BLaER1 treated with 17β-estradiol and CSF1 and Interleukin-3, amounts not matched to agents 10 nM and 100 nM (cell line): Measurements from ENCODE around the gene PTPRN2.

Source experiments
- H3K27ac ChIP-seq, 11 experiments: shearing (Covaris generic); formaldehyde crosslinking; 2 replicates each; pipeline ENCODE4 v1.8.1; 2022
- H3K27me3 ChIP-seq, 11 experiments: shearing (Covaris generic); formaldehyde crosslinking; 2 replicates each; pipeline ENCODE4 v1.8.1; 2022
- H3K36me3 ChIP-seq, 11 experiments: shearing (Covaris generic); formaldehyde crosslinking; 2 replicates each; pipeline ENCODE4 v1.8.1; 2022
- H3K4me1 ChIP-seq, 10 experiments: shearing (Covaris generic); formaldehyde crosslinking; 2 replicates each; pipeline ENCODE4 v1.8.1; 2022
- H3K4me2 ChIP-seq, 11 experiments: shearing (Covaris generic); formaldehyde crosslinking; 2 replicates each; pipeline ENCODE4 v1.8.1; 2022
- H3K4me3 ChIP-seq, 10 experiments: shearing (Covaris generic); formaldehyde crosslinking; 2 replicates each; pipeline ENCODE4 v1.8.1; 2022
- H3K9ac ChIP-seq, 11 experiments: shearing (Covaris generic); formaldehyde crosslinking; 2 replicates each; pipeline ENCODE4 v1.8.1; 2022
- H3K9me3 ChIP-seq, 11 experiments: shearing (Covaris generic); formaldehyde crosslinking; replicated peaks in 1 of 11; 2 replicates each; pipeline ENCODE4 v1.8.1; 2022
- H4K20me1 ChIP-seq, 11 experiments: shearing (Covaris generic); formaldehyde crosslinking; 2 replicates each; pipeline ENCODE4 v1.8.1; 2022
- Cebpa-rat ChIP-seq, 11 experiments: shearing (Covaris generic); IDR thresholded peaks; 2 replicates each; pipeline ENCODE4 v1.8.1; 2022

The PTPRN2 gene

DNA sequence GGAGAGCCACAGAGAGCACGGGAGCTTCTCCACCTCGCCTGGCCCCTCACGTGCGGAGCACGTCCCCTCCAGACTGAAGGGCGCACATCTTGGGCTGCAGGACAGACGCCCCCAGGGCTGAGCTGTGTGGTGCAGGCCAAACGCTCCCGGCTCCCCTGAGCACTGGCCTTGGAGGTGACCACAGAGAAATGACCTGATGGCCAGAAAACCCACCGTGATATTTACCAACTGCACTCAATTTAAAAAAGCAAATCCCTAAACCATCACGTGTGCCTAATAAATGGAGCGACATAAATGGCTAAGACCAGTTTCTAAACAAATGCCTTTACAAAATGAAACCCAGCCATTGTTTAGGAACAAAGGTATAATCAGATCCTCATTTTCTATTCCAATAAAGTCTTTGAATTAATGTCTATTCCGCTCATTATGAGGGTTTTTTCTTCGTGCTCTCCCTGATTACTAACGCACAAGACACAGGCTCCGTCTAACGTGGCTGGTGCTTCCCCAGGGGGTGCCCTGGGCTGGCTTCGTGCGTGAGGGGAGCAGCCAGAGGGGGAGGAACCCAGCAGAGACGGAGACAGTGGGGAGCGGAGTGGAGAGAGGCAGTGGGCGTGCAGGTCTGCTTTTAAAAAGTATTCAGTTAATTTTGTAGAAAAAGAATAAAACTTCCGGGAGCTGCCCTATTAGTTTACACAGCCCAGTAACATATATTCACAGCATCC lies 1060.5 kb downstream of the PTPRN2 start:
- peaks cover 10 to 27% (median 18%) of the 10 kb centered on the region in 10 experiments; a peak in 18 of 20 replicates for H3K4me1 ChIP-seq
- peaks cover under 1 to 7% (median 4%) of the 10 kb centered on the region in 11 experiments; a peak in 17 of 22 replicates for H3K9me3 ChIP-seq
- no peak overlapping the region for H3K4me2 ChIP-seq
- no peak overlapping the region for H3K4me3 ChIP-seq
- no peak for TF ChIP-seq Cebpa-rat (IDR thresholded peaks at IDR 0.05)
- H3K27me3 ChIP-seq, result peaks cover 0 to 29% (median 0%) of the 10 kb centered on the region in 11 experiments; a peak in 9 of 22 replicates
- H3K36me3 ChIP-seq, result no peaks in the 10 kb centered on the region
- H4K20me1 ChIP-seq, result peaks cover 0 to 10% (median 0%) of the 10 kb centered on the region in 11 experiments; a peak in 1 of 22 replicates
- no peak overlapping the region for H3K9ac ChIP-seq
- H3K27ac ChIP-seq, result no peak overlapping the region

DNA sequence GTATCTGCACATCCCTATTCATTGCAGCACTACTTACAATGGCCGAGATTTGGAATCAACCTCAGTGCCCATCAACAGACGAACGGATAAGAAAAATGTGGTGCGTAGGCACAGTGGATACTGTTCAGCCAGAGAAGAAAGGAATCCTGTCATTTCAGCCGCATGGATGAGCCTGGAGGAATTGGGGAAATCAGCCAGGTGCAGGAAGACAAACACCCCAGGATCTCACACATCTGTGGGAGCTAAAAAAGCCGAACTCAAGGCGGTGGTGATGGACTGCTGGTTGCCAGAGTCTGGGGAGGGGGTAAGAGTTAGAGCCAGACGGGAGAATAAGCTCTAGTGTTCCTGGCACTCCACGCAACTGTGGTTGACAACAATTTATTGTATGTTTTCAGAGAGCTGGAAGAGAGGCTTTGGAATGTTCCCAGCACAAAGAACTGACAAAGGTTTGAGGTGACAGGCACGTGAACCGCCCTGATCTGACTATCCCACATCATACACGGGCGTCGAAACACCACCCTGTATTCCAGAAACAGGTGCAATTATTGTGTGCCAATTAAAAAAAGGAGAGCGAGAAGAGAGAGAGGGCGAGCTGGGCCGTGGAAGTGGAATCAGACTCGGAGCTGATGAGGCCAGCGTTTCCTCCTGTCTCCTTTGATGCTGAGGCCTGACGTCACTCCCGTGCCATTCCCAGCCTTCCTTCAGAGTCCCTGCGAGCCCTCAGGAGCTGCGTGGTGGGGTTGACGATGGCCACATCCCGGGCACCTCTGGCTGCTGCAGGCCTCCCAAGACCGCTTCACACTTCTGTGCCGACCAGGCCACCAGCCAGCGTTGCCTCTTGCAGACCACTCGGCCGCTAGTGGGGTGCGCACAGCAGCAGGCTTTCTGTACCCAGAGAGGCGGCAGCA lies 1061.4 kb downstream of the PTPRN2 start:
- TF ChIP-seq Cebpa-rat (IDR thresholded peaks at IDR 0.05), result no peak
- Histone ChIP-seq H3K27ac (no peak overlapping the region), H3K36me3 (no peaks in the 10 kb centered on the region), H3K4me1 (peaks cover 10 to 31% (median 20%) of the 10 kb centered on the region in 10 experiments; a peak in 18 of 20 replicates), H3K9ac (no peak overlapping the region), H3K9me3 (no peaks in the 10 kb centered on the region), H4K20me1 (peaks cover 0 to 10% (median 0%) of the 10 kb centered on the region in 11 experiments; a peak in 1 of 22 replicates), H3K4me3 (no peak overlapping the region), H3K27me3 (peaks cover 0 to 29% (median 0%) of the 10 kb centered on the region in 11 experiments; a peak in 9 of 22 replicates), H3K4me2 (no peak overlapping the region)

DNA sequence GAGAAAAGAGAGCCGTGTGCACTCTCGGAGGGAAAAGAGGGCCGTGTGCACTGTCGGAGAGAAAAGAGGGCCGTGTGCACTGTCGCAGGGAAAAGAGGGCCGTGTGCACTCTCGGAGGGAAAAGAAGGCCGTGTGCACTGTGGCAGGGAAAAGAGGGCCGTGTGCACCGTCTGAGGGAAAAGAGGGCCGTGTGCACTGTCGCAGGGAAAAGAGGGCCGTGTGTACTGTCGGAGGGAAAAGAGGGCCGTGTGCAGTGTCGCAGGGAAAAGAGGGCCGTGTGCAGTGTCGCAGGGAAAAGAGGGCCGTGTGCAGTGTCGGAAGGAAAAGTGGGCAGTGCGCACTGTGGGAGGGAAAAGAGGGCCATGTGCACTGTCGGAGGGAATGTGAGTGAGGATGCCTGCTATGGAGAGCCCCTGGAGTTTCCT lies 1062.1 kb downstream of the PTPRN2 start:
- Histone ChIP-seq H3K4me3 (no peak overlapping the region), H3K27me3 (peaks cover 0 to 29% (median 0%) of the 10 kb centered on the region in 11 experiments; a peak in 9 of 22 replicates), H3K9ac (no peak overlapping the region), H3K27ac (no peak overlapping the region), H3K4me1 (peaks cover 14 to 39% (median 27%) of the 10 kb centered on the region in 10 experiments), H4K20me1 (peaks cover 0 to 10% (median 0%) of the 10 kb centered on the region in 11 experiments; a peak in 1 of 22 replicates), H3K9me3 (no peaks in the 10 kb centered on the region), H3K36me3 (no peaks in the 10 kb centered on the region), H3K4me2 (no peak overlapping the region)
- TF ChIP-seq Cebpa-rat (IDR thresholded peaks at IDR 0.05), result no peak

DNA sequence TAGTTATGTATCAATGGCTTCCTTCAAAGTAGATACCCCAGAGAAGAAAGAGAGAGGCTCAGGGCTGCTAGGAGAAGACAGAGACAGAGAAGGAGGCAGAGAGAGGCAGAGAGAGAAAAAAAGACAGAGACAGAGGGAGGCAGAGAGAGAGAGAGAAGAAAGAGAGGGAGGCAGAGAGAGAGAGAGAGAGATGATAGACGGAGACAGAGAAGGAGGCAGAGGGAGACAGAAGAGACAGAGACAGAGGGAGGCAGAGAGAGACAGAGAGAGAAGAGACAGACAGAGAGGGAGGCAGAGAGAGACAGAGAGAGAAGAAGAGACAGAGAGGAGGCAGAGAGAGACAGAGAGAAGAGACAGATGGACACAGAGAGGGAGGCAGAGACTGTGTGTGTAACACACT lies 1062.9 kb downstream of the PTPRN2 start:
- Histone ChIP-seq H4K20me1 (peaks cover 0 to 10% (median 0%) of the 10 kb centered on the region in 11 experiments; a peak in 1 of 22 replicates), H3K4me1 (peaks cover 22 to 47% (median 35%) of the 10 kb centered on the region in 10 experiments), H3K27ac (no peak overlapping the region), H3K4me2 (peak overlapping the region in 8 of 11 experiments; percentile 63 to 87 (median 80); a peak in 15 of 22 replicates), H3K36me3 (no peaks in the 10 kb centered on the region), H3K27me3 (peaks cover 0 to 29% (median 0%) of the 10 kb centered on the region in 11 experiments; a peak in 9 of 22 replicates), H3K4me3 (no peak overlapping the region), H3K9me3 (no peaks in the 10 kb centered on the region), H3K9ac (peak overlapping the region in 2 of 11 experiments; percentile 4 to 42; a peak in 2 of 22 replicates)
- no peak for TF ChIP-seq Cebpa-rat (IDR thresholded peaks at IDR 0.05)

- H3K36me3 ChIP-seq, result no peaks in the 10 kb centered on the region
- H3K9me3 ChIP-seq, result no peaks in the 10 kb centered on the region
- peaks cover 0 to 10% (median 0%) of the 10 kb centered on the region in 11 experiments; a peak in 1 of 22 replicates for H4K20me1 ChIP-seq
- H3K4me1 ChIP-seq, result peaks cover 24 to 53% (median 41%) of the 10 kb centered on the region in 10 experiments
- peak overlapping the region in 10 of 11 experiments; percentile 15 to 87 (median 76); a peak in 19 of 22 replicates for H3K4me2 ChIP-seq
- no peak overlapping the region for H3K27ac ChIP-seq
- peaks cover 0 to 29% (median 0%) of the 10 kb centered on the region in 11 experiments; a peak in 9 of 22 replicates for H3K27me3 ChIP-seq
- TF ChIP-seq Cebpa-rat (IDR thresholded peaks at IDR 0.05), result no peak
- H3K9ac ChIP-seq, result peak overlapping the region in 4 of 11 experiments; percentile 4 to 53 (median 38); a peak in 4 of 22 replicates
- no peak overlapping the region for H3K4me3 ChIP-seq
Measured at GRCh38 chr7:157523766-157524421, 1063.7 kb downstream of the PTPRN2 start.

DNA sequence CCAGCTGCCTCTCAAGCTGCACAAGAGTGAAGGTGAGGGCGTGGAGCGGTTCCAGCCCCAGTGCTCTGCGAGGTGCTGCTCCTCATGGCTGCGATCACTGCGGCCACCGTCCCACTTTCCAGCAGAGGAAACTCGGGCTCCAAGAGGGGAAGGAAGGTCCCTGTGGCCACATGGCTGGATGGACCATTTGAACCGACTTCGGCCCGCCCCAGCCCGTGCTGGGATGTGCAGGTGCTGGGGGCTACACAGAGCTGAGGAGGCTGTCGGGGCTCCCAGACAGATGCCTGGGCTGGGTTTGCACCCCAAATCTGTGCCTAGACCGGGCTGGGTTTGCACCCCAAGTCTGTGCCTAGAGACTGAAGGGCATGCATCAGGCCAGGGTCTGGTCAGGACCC lies 1064.3 kb downstream of the PTPRN2 start:
- TF ChIP-seq Cebpa-rat (IDR thresholded peaks at IDR 0.05), result no peak

DNA sequence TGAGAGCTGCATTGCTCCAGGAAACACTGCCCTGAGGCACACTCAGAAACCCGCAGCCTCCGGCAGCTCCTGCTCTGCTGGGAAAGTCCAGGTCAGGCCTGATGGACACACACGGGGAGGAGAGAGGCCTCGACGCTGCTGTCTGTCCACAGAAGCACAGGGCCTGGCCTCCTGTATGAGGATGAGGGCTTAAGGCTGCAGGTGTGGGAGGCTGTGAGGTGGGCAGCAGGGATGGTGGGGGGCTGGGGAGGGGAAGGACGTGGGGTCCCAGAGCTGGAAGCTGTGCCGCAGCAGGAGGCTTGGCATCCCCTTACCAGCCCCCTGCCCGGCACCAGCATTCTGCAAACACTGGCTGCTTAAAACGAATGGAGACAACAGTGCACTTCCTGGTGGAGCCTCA lies 1064.7 kb downstream of the PTPRN2 start:
- peaks cover 0 to 29% (median 0%) of the 10 kb centered on the region in 11 experiments; a peak in 9 of 22 replicates for H3K27me3 ChIP-seq
- H3K9ac ChIP-seq, result no peak overlapping the region
- peaks cover 0 to 10% (median 0%) of the 10 kb centered on the region in 11 experiments; a peak in 1 of 22 replicates for H4K20me1 ChIP-seq
- peak overlapping the region in 8 of 11 experiments; percentile 63 to 87 (median 80); a peak in 13 of 22 replicates for H3K4me2 ChIP-seq
- H3K4me3 ChIP-seq, result no peak overlapping the region
- TF ChIP-seq Cebpa-rat (IDR thresholded peaks at IDR 0.05), result no peak
- no peak overlapping the region for H3K27ac ChIP-seq
- H3K9me3 ChIP-seq, result no peaks in the 10 kb centered on the region
- H3K4me1 ChIP-seq, result peaks cover 24 to 58% (median 43%) of the 10 kb centered on the region in 10 experiments
- no peaks in the 10 kb centered on the region for H3K36me3 ChIP-seq

More for the DNA sequence above, 1064.3 kb downstream of the PTPRN2 start:
- Histone ChIP-seq H3K4me2 (peak overlapping the region in 9 of 11 experiments; percentile 39 to 87 (median 77); a peak in 18 of 22 replicates), H3K4me3 (no peak overlapping the region), H3K36me3 (no peaks in the 10 kb centered on the region), H4K20me1 (peaks cover 0 to 10% (median 0%) of the 10 kb centered on the region in 11 experiments; a peak in 1 of 22 replicates), H3K27me3 (peaks cover 0 to 29% (median 0%) of the 10 kb centered on the region in 11 experiments; a peak in 9 of 22 replicates), H3K9me3 (no peaks in the 10 kb centered on the region), H3K9ac (peak overlapping the region in 2 of 11 experiments; percentile 33 to 53; a peak in 2 of 22 replicates), H3K4me1 (peaks cover 24 to 54% (median 41%) of the 10 kb centered on the region in 10 experiments), H3K27ac (no peak overlapping the region)

DNA sequence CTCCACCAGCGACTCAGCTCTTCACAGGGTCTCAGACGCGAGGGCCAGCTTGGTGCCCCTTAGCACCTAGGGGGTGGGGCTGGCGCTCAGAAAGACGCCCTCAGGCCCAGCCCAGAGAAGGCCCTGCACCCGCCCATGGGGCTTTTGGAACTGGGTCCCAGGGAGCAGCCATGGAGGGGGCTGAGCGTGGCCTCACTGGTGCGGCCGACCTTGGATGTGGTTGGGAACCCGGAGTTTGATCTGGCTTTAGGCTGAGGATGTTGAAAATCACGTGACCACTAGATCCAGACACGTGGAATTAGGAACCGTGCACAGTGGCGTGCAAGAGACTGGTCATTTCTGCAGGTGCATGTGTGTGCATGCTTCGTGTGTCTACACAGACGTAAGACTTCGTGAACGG lies 1065.4 kb downstream of the PTPRN2 start:
- Histone ChIP-seq H3K27ac (no peak overlapping the region), H3K27me3 (peaks cover 0 to 29% (median 0%) of the 10 kb centered on the region in 11 experiments; a peak in 8 of 22 replicates), H3K9me3 (no peaks in the 10 kb centered on the region), H3K4me2 (no peak overlapping the region), H3K9ac (no peak overlapping the region), H3K36me3 (no peaks in the 10 kb centered on the region), H3K4me1 (peaks cover 24 to 65% (median 50%) of the 10 kb centered on the region in 10 experiments), H4K20me1 (peaks cover 0 to 10% (median 0%) of the 10 kb centered on the region in 11 experiments; a peak in 1 of 22 replicates), H3K4me3 (no peak overlapping the region)
- TF ChIP-seq Cebpa-rat (IDR thresholded peaks at IDR 0.05), result no peak
